ENCODE results near the gene SYF2.

DNA sequence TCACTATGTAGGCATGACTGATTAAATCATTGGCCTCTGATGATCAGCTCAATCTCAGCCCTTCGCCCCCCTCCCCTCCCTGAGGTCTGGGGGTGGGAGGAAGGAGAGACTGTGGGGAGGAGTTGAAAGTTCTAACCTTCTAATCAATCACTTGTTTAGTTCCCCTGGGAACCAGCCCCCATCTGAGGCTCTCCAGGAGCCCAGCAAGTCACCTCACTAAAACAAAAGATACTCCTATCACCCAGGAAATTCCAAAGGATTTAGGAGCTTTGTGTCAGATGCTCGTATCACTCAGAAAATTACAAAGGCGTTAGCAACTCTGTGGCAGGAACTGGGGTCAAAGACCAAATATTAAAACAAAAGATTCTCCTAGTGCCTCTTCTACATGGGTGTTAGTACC is 21.6 kb downstream of the SYF2 start:
- no peak for TF ChIP-seq ZBTB33 (IDR thresholded peaks at IDR 0.05; ENCODE audit: borderline replicate concordance, low read depth)
- TF ChIP-seq, protein P1, sequence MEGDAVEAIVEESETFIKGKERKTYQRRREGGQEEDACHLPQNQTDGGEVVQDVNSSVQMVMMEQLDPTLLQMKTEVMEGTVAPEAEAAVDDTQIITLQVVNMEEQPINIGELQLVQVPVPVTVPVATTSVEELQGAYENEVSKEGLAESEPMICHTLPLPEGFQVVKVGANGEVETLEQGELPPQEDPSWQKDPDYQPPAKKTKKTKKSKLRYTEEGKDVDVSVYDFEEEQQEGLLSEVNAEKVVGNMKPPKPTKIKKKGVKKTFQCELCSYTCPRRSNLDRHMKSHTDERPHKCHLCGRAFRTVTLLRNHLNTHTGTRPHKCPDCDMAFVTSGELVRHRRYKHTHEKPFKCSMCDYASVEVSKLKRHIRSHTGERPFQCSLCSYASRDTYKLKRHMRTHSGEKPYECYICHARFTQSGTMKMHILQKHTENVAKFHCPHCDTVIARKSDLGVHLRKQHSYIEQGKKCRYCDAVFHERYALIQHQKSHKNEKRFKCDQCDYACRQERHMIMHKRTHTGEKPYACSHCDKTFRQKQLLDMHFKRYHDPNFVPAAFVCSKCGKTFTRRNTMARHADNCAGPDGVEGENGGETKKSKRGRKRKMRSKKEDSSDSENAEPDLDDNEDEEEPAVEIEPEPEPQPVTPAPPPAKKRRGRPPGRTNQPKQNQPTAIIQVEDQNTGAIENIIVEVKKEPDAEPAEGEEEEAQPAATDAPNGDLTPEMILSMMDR (IDR thresholded peaks at IDR 0.05): no peak
- TF ChIP-seq FOSL2 (IDR thresholded peaks at IDR 0.05; ENCODE audit: borderline replicate concordance, low read depth): no peak
- TF ChIP-seq POLR2AphosphoS5 (IDR thresholded peaks at IDR 0.05; ENCODE audit: low read depth, low read length): no peak
- TF ChIP-seq NFIC (IDR thresholded peaks at IDR 0.05; ENCODE audit: borderline replicate concordance): no peak
- TF ChIP-seq ELF1 (IDR thresholded peaks at IDR 0.05): no peak
- TF ChIP-seq, protein P2, sequence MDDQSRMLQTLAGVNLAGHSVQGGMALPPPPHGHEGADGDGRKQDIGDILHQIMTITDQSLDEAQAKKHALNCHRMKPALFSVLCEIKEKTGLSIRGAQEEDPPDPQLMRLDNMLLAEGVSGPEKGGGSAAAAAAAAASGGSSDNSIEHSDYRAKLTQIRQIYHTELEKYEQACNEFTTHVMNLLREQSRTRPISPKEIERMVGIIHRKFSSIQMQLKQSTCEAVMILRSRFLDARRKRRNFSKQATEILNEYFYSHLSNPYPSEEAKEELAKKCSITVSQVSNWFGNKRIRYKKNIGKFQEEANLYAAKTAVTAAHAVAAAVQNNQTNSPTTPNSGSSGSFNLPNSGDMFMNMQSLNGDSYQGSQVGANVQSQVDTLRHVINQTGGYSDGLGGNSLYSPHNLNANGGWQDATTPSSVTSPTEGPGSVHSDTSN (IDR thresholded peaks at IDR 0.05): no peak
- no peak for TF ChIP-seq GABPA (IDR thresholded peaks at IDR 0.05; ENCODE audit: low read depth)
- no peak for TF ChIP-seq RAD21 (IDR thresholded peaks at IDR 0.05; ENCODE audit: low read length)
